GM18511 (cell line): Measurements from ENCODE around the gene REV3L.
"Not testable (repeated sequence)": the region's sequence is repeated elsewhere in the genome, so short reads cannot be mapped to it uniquely, and the experiment has no call there.

Source experiments
- ATAC-seq: cut with Tn5 transposase; IDR thresholded peaks from one replicate; pipeline ENCODE4 v1.9.1; 2021; ENCODE audit warnings: mild to moderate bottlenecking, moderate library complexity; ENCODE audit not compliant: unreplicated experiment

Gene REV3L

DNA sequence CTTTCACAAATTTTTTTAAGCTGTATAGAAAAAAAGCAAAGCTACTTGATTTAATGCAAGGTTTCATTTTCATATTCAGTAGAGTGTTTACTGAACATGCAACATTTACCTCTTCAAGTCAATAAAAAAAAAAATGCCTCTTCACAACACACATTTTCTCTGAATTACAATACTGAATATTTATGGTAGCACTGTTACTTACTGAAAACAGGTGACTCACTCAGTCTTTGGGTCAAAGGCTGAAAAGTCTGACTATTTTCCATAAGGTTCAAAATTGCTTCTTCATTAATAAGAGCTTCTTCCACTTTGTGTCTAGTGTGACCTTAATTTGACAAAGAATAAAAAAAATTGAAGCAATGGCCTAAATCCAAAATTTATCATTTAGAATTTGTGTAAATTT is 101.9 kb downstream of the REV3L start:
- no peak for ATAC-seq

- ATAC-seq: no peak
These were observed 103.2 kb downstream of the REV3L start for GRCh38 chr6:111379831-111380230.

DNA sequence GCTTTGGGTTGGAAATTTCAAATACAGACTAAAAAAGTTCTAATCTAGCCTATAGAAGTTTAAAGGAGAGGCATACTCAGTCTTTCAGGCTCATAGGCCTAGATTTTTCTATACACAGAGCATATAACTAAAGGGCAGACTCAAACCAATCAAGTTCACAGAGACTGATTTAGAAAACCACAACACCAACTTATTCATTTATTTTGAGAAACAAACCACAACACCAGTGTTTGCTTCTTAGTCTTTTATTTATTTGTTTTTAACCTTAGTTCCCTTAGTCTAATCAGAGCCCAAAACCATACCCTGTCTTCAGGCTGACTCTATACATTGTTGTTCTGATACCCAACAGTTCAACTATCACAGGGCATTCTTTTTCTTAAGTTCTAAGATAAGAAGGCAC is 103.7 kb downstream of the REV3L start:
- ATAC-seq: no peak

- ATAC-seq: no peak
These were observed 105.4 kb downstream of the REV3L start for GRCh38 chr6:111377558-111378120.

DNA sequence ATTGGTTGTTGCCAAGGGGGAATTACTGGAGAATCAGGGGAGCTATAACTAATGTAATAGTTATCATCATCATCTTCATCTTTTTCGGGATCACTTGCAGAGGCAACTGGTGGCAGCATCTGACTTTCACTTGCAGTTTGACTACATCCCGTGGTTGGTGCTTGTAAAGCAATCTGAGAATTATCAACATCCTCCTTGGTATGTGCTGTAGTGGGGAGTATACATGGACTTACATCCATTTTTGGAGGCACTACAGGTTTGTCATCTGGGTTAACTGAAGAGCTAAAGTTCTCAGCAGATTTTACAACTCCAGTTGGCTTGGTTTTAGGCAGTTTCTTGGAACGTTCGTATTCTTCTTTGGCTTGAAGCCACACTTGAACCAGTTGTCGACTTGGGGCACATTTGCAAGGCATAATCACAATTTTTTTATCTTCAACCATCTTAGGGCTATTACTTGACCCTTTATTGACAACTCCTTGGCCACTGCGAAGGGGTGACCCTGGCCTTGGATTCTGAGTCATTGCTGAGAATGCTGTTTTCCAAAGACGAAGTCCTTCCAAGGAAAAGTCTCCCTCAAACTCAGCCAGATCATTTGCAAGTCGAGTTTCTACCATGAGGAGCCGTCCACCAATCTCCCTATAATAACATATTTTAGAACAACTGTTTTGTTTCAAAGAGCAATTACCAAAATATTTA is 115.5 kb downstream of the REV3L start:
- ATAC-seq: peak; percentile 85

DNA sequence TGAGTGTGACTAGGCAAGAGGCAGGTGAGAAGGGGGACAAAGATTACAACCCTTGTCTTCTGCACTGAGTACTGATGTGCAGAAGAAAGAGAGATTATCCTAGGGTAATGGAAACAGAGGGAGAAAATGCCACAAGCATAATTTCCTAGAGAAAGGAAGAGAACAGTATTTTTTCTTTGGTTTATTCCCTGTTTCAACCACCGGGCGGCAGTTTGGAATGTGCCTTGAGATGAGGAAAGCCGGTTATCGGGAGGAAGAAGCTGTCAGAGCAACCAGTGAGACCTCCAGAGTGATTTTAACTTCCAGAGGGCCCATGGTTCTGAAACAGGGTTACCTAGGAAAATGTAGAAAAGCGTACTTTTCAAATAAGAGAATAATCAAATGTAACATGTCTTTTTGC is 121.4 kb downstream of the REV3L start:
- no peak for ATAC-seq

- no peak for ATAC-seq
These were observed 124.6 kb downstream of the REV3L start for GRCh38 chr6:111358454-111358853.

- ATAC-seq: no peak
These were observed 125.3 kb downstream of the REV3L start for GRCh38 chr6:111357705-111358104.

DNA sequence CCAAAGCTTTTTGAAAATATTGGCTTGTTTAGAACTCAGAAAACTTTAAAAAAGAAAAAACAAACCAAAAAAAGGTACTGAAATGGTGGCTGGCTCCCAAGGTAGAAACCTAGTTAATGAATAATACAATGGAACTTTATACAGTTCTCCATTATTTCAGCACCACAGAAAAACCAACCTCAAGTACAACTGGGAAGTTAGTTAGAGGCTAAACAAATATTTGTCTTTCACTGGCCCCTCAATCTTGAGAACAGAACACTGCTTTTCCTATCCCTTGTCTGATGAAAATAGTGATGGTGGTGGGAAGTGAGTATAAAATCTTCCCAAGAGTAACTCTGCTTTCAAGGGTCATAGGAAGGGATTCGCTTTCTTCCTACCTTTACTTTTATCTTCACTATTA is 126.5 kb downstream of the REV3L start:
- no peak for ATAC-seq

GRCh38 chr6:111354758-111355555 is 128.1 kb downstream of the REV3L start:
- ATAC-seq: no peak

DNA sequence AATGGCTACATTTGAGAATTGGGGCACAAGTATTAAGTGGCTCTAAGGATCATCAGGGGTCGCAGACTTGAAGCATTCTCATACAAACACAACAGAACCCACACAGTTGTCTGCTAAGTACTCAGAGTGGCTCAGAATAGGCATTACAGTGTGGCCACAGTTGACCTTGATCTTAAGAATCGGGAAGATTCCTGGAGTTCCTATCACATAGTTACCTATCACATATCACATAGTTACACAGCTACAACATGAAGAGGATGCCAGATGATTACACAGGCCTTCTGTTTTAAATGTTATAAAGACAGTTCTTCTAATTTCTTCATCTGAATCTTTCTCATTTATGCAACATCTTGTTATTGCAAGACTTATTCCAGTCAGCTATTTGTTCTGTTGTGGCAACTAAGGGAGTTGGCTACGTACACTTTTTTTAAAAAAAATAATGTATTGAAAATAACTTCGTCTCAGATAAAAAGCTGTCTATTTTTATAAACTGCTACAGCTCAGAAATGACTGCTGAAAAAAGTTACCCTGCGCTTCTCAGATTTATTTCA is 129.0 kb downstream of the REV3L start:
- ATAC-seq: no peak

DNA sequence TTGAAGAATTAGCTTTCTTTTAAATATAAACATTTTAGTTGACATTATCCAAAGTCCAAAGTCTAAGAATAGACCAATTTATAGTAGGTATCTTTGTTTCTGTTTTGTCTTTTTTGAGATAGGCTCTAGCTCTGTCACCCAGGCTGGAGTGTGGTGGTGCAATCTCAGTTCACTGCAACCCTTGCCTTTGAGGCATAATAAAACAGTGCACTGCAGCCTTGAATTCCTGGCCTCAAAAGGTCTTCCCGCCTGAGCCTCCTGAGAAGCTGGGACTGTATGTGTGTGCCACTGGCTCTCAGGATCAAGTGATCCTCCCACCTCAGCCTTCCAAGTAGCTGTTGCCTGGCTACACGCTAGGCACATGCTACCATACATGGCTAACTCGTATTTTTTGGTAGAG is 135.4 kb downstream of the REV3L start:
- ATAC-seq: no peak

DNA sequence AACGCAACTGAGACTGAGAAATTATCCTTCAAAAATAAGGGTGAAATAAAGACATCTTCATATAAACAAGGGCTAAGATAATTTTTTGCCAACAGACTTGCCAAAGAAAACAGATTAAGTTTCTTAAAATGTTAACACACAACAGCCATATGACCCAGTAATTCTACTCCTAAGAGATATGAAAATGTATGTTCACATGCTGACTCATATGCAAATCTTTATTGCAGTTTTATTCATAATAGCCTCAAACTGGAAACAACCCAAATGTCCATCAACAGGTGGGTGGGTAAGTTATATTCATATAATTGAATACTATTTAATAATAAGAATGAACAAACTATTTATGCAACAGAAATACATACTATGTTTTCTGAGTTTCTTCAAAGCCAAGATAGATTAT is 140.1 kb downstream of the REV3L start:
- ATAC-seq: no peak

GRCh38 chr6:111339294-111339693 is 143.7 kb downstream of the REV3L start:
- peak; percentile 54 for ATAC-seq

DNA sequence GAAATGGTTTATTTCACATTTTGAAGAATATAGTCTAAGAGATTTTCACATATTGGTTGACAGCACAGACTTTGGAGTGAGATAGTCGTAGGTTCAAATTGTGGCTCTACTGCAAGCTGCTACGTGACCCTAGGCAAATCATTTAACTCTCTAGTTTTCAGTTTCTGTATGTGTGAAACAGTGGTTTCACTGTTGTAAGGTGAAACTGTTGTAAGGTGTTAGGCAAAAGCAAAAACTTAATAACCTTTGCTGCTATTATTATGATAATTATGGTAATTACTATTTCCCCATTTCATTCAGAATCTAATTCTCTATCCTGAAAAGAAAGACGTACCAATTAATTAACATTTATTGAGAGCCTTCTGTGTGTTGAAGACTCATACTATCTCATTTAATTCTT is 144.2 kb downstream of the REV3L start:
- ATAC-seq: peak; percentile 100

DNA sequence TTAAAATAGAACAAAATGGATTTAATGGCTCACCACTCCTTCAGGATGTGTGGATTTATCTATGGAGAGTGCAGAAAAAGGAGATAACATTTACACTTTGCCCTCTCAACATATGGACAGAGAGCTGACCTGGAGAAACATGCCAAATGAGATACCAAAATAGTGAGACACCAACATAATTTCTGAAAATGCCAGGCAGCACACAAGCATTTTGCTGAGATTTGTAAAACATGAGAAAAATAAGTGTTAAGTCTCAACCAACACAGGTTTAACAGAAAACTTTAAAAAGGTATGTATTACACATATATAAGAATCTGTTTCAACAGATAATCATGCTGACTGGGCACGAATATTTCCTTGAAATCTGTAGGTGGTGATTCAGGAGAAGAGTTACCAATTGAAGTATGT is 145.2 kb downstream of the REV3L start:
- ATAC-seq: no peak

DNA sequence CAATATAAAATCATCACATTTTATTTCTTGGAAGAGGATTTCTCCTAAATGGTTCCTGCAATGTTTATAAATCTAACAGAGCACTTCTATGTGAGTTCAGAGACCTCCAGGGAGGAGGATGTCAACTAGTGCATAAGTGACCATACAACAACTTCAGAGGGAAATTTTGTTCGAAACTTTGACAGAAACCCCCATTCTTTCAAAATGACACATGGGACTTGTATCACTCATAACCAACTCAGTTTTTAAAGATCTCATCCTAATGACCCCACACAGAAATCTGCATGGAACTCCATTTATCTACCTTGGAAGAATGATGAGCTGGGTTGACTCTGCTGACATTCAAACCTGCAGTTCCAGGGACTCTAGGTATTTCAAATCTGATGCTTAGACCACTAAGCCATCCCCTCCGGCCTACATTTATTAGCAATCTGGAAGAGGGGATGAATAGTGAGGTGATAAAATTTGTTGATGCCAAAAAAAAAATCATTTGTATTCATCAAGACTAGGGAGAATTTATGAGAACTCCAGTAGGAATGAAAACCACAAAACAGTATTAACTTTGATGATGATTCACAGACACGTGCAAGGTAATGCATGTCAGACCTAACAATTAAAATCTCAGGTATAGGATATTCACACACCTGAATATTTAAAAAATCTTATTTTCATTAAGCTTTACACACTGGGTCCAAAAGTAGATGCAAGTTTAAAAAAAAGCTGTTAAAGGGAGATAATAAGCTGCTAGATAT is 153.0 kb downstream of the REV3L start:
- ATAC-seq: peak; percentile 80

DNA sequence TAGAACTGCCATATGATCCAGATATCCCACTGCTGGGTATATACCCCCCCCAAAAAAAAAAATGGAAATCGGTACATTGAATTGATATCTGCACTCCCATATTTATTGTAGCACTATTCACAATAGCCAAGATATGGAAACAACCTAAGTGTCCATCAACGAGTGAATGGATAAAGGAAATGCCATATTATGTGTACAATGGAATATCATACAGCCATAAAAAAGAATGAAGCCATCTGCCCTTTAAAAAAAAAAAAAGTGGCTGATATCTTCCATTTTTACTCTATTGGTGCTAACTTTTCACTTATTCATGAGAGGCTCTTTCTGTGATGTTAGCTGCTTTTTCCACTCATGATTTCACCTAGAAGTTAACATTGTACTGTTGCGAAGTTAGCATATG is 156.5 kb downstream of the REV3L start:
- no peak for ATAC-seq

- no peak for ATAC-seq
These were observed 160.9 kb downstream of the REV3L start for GRCh38 chr6:111322145-111322544.

DNA sequence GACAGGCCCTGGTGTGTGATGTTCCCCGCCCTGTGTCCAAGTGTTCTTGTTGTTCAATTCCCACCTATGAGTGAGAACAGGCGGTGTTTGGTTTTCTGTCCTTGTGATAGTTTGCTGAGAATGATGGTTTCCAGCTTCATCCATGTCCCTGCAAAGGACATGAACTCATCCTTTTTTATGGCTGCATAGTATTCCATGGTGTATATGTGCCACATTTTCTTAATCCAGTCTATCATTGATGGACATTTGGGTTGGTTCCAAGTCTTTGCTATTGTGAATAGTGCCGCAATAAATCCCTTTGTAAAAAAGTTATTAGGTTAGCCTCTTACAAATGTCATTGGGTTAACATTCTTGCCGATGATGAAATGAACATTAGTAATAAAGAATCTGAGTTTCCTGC is 175.1 kb downstream of the REV3L start:
- not testable (repeated sequence) for ATAC-seq

- ATAC-seq: no peak
These were observed 175.7 kb downstream of the REV3L start for GRCh38 chr6:111307275-111307858.
